NB4 (cell line): ENCODE data around the gene MRPL53.
"Not testable (repeated sequence)": the region's sequence is repeated elsewhere in the genome, so short reads cannot be mapped to it uniquely, and the experiment has no call there.

Experiments
- DNase-seq: peaks from one replicate; pipeline ENCODE4 v3.0.0; 2010; ENCODE audit warnings: low read depth
- H3K4me3 ChIP-seq: one replicate; pipeline ENCODE4 v1.5.1; 2011; ENCODE audit warnings: mild to moderate bottlenecking, low read depth, low read length, moderate library complexity
- MAX ChIP-seq: IDR thresholded peaks from 2 replicates; pipeline ENCODE4 v1.6.1; 2011; ENCODE audit warnings: low read depth, low read length
- MYC ChIP-seq: IDR thresholded peaks from 2 replicates; pipeline ENCODE4 v1.6.1; 2011; ENCODE audit warnings: low read depth, low read length
- POLR2A ChIP-seq: IDR thresholded peaks from 2 replicates; pipeline ENCODE4 v1.6.1; 2011; ENCODE audit warnings: mild to moderate bottlenecking; ENCODE audit not compliant: insufficient read length; ENCODE audit errors: extremely low read depth
- TF ChIP-seq, protein P1 (sequence below): IDR thresholded peaks from one replicate; pipeline ENCODE4 v1.5.1; 2012; ENCODE audit warnings: low read depth, low read length

The MRPL53 gene

DNA sequence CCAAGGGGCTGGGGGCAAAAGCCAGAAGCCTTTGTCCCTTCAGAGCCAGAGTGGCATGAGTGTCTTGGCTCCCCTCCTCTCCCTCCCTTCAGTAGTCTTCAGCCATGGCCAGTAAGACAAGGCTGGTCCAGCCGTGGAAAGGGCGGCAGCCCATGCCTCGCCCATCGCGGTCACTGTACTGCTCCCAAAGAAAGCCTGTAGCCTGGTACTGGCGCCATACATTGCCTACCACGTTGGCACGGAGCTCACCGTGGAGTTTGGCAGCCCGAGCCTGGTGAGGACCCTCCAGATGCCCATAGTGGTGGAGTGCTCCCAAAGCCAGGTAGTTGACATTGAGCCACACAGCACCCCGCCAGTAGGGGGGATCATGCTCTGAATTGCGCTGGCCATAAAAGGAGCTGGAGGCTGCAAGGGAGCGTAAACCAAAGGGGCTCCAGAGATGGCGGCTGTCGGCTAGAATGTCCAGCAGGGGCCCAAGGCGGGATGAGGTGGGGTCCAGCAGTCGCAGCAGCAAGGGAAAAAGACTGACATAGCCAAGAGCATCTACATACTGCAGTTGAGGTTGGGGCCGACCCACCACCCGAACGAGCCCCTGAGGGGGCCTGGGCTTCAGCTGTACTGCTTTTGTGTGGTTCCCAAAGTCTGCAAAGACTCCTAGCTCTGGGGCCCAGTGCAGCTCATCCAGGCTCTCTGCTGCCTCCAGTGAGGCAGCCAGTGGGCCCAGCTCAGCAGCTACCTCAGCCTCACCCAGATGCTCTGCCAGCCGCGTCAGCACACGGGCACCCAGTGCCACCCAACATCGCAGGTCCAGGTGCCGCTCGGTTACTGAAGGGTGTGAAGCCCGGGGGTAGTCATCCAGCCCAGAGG is 11.1 kb downstream of the MRPL53 start:
- no peak for TF ChIP-seq POLR2A
- TF ChIP-seq, protein P1, sequence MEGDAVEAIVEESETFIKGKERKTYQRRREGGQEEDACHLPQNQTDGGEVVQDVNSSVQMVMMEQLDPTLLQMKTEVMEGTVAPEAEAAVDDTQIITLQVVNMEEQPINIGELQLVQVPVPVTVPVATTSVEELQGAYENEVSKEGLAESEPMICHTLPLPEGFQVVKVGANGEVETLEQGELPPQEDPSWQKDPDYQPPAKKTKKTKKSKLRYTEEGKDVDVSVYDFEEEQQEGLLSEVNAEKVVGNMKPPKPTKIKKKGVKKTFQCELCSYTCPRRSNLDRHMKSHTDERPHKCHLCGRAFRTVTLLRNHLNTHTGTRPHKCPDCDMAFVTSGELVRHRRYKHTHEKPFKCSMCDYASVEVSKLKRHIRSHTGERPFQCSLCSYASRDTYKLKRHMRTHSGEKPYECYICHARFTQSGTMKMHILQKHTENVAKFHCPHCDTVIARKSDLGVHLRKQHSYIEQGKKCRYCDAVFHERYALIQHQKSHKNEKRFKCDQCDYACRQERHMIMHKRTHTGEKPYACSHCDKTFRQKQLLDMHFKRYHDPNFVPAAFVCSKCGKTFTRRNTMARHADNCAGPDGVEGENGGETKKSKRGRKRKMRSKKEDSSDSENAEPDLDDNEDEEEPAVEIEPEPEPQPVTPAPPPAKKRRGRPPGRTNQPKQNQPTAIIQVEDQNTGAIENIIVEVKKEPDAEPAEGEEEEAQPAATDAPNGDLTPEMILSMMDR = peak; percentile 49
- peak; percentile 56 for DNase-seq
- no peak overlapping the region for H3K4me3 ChIP-seq

GRCh38 chr2:74460187-74460586 is 12.3 kb downstream of the MRPL53 start:
- not testable (repeated sequence) for DNase-seq, H3K4me3 ChIP-seq

DNA sequence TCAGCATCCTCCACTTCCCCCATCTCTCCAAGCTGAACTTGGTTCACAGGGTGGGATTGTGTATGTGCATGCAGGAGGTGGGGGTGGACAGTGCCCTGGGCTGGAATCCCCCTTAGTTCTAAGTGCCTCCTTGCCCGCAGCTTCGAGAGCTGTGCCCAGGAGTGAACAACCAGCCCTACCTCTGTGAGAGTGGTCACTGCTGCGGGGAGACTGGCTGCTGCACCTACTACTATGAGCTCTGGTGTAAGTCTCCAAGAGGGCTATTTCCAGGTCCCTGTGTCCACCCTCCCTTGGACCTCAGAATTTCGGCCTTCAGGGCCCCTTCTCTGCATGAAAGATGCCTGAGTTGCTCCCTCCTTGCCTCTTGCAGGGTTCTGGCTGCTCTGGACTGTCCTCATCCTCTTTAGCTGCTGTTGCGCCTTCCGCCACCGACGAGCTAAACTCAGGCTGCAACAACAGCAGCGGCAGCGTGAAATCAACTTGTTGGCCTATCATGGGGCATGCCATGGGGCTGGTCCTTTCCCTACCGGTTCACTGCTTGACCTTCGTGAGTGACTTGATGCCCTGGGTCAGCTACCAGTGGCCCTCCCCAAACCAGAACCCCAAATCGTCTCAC is 12.9 kb downstream of the MRPL53 start:
- not testable (repeated sequence) for DNase-seq
- H3K4me3 ChIP-seq = peak overlapping the region; percentile 91

DNA sequence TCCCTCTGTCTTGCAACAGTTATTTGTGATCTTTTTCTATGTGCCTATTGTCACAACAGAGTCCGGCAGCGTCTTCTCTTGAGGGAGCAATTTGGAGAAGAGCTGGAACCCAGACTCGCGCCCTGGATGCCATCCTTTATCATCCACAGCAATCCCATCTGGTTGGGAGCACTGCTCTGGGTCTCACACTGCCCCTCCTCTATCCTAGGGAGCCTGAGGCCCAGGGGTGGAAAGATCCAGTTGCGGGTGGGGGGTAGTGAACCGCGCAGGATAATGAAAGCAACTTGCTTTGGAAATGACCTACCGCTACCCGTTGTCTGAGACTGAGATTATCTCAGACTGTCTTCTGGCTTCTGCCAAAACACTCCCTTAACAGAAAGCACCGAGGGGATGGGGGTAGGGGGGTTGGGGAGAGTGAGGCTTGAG is 13.5 kb downstream of the MRPL53 start:
- peak overlapping the region; percentile 91 for H3K4me3 ChIP-seq
- DNase-seq = no peak
- TF ChIP-seq MYC (no peak), POLR2A (no peak), MAX (no peak)
- TF ChIP-seq, protein P1 = no peak

DNA sequence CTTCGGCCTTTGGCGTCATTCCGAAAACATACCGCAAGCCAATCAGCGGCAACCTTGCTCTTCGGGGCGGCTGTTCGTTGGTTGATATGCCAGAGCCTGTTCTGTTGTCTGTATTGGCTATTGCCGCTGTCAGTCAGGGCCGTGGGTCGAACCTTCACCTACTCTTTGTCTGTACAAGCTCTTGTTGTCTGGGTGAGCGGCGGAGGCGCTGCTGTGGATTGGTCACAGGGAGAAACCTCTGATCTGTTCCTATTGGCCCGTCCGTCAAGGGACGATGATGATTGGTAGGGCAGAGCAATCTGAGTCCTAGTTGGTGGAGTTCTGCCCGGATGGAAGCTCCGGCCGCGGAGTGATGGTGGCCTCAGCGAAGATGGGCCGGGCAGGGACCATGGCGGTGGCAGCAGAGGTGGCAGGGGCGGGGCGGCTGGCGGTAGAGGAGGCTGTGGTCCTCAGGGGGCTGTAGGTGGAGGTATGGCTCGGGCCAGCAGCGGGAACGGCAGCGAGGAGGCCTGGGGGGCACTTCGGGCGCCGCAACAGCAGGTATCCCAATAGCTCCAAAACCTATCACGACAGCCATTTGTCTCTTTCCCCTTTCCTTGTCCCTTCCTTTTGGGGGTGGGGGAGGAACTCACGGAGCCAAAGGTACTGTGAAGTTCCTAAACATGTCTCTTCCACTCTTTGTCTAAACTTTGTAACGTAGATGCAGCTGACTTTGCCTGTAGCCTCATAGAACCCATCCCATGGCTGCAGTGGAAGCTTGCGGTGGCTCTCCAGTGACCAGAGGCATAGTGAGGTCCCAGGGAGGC is 14.1 kb downstream of the MRPL53 start, which contains the start of gene WBP1:
Gene WBP1 (plus strand): TSS at position 307 of the 806 bp plus-strand sequence. CDS start 165 bp downstream, at position 472.
- TF ChIP-seq, protein P1 = no peak
- no peak for TF ChIP-seq POLR2A
- TF ChIP-seq MYC = no peak
- TF ChIP-seq MAX = no peak; the same call in 1 of the 2 replicates
- peak; percentile 100 for DNase-seq
- H3K4me3 ChIP-seq = peak within 1 kb of the TSS; percentile 91

- peak; percentile 79 for DNase-seq
- TF ChIP-seq MYC (no peak; the same call in 1 of the 2 replicates), POLR2A (peak; percentile 80), MAX (peak; percentile 13)
- H3K4me3 ChIP-seq = peak overlapping the region; percentile 83
These were observed 14.8 kb downstream of the MRPL53 start for GRCh38 chr2:74457549-74458131.

GRCh38 chr2:74457129-74457548 is 15.3 kb downstream of the MRPL53 start:
- peak overlapping the region; percentile 83 for H3K4me3 ChIP-seq
- no peak for DNase-seq
- peak; percentile 34; the same call in 1 of the 2 replicates for TF ChIP-seq MYC
- TF ChIP-seq POLR2A = no peak
- no peak for TF ChIP-seq MAX
